ENCODE measurements around the gene PDZD2.

PDZD2 gene

DNA sequence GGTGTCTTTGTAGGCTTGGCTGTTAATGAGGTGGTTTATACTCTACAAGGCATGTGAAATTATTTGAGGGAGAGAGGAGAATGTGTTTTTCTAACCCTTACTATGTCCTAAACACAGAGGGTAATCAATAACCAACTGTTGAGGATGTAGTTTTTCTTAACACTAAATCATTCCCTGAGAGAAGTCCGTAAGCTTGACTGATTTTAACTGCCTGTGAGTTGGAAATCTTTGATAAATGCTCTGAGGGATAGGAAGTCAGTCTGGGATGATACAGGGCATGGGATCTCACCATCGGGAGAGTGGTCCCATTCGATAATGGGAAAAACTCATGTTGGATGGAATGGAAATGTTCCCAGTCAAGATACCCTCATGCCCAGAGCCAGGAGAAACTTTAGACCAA is 249.6 kb downstream of the PDZD2 start:
- DNase-seq = no peak

DNA sequence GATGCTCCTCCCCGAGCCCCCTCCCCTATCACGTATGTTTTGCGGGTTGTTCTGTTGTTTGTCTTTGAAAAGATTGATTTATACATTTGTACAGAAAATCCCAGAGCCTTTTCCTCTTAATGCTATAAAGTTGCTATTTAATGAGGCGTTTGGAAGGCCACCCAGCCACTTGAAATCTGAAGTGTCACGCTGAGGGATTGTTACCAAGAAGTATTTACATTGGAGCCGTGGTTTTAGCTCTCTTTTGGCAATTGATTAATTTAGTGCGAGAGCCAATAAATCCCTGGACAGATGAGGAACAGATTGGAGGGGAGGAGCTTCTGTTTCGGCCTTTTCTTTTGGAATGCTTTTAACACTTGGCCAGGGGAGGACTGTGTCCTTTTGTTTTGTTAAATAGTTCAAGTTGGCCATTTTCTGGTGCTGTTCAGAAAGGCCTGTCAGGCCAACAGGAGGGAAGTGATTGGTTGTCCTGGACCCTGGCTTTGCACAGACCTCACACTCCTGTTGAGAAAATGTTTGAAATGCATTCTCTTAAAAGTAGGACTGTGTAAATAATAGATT is 250.2 kb downstream of the PDZD2 start:
- DNase-seq = peak; percentile 78

DNA sequence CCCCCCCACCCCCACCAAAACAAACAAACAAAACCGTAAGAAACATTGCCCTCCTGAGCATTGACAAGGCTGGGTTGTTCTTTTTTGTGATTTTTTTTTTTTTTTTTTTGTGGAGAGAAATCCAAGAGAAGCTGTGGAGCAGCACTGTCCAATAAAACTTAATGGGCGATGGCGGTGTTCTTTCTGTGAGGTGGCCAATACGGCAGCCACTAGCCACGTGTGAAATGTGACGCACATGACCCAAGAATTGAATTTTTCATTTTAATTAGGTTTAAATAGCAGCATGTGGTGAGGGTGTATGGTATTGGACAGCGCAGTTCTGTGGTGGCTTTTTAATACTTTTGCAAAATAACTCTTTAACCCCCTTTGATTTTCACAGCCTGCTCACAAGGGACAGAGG is 251.1 kb downstream of the PDZD2 start:
- DNase-seq = peak; percentile 54

DNA sequence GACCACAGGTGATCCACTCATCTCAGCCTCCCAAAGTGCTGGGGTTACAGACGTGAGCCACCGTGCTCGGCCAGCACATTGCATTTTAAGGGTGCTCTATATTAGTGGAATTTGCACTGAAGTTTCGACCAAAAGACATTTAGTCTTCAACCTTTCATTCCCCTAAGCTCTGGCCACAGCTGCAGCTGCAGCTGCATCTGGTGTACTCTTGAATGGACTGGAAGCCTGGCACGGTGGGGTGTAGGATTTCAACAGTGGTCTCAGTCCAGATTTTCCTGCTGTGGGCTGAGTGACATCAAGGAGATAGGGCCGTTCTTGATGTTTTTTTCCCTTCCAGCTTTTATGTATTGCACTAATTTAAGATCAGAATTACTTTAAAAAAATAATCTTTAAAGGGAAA is 255.2 kb downstream of the PDZD2 start:
- DNase-seq = no peak

DNA sequence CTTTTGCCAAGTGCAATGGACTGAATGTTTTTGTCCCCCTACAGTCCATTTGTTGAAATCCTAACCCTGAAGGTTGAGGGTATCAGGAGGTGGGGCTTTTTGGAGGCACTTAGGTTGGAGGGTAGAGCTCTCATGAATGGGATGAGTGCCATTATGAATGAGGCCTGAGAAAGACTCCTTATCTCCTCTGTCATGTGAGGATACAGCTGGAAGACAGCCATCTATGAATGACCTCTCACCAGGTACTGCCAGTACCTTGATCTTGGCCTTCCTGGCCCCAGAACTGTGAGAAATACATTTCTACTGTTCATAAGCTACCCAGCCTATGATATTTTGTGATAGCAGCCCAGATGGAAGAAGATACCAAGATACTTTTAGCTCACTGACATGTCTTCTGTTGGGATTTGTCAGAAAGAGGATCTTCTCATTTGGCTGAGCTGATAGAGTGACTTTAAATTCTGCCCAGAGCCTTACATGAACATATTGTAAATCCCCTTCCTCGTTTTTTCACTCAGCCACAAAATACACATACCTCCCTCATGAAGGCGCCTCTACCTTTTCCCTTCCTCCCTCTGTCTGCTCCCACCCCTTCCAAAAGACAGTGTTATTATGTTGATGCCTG is 256.4 kb downstream of the PDZD2 start:
- DNase-seq = no peak

DNA sequence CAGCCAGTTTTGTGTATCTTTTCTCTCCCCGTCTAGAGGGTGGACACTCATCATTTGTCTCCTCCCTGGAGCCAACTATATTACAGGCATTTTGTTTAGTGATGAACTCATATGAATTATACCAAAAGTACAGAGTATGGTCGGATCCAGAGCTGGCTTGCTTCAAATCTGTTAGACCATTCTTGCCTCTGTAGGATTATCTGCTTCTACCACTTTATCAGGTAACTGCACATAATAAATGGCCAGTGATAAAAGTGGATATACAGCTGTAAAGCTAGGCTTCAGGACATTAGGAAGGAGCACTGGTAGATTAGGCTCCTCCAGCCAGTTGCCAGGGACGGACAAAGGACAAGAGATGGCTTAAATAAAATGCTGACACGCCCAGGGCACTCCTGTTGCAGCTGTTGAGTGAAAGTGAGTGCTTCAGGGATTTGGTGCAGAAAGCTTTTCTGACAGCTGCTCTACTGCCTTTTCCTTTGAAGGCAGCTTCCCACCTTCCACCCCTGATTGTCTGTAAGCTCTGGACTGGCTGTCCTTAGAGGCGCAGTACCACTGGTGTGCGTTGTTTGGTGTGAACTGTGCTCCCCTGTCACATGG is 259.2 kb downstream of the PDZD2 start:
- DNase-seq = no peak

DNA sequence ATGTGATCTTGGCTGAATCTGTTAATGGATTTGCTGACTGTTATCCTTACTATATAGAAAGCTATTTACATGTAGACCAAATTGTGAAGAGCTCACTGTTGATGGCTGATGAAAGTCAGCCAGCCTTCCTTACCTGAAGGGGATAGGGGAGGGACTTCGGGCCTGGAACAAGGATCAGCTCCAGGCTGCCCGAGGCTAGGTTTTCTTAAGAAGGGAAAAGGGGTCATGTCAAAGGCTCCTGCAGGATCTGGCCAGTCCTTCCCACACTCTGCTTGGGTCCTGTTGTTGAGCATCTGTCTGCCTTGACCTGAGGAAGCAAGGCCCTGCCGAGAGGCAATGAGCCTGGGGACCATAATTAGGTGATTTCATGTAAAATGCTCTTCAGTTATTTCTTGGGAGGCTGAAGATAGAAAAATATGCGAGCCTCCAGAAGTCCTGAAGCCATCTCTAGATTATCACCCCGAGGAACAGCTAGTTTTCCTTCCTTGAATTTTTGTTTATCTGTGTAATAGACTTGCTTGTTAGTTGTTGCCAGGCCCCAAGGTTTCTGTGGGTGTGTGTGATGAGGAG is 261.4 kb downstream of the PDZD2 start:
- no peak for DNase-seq

DNA sequence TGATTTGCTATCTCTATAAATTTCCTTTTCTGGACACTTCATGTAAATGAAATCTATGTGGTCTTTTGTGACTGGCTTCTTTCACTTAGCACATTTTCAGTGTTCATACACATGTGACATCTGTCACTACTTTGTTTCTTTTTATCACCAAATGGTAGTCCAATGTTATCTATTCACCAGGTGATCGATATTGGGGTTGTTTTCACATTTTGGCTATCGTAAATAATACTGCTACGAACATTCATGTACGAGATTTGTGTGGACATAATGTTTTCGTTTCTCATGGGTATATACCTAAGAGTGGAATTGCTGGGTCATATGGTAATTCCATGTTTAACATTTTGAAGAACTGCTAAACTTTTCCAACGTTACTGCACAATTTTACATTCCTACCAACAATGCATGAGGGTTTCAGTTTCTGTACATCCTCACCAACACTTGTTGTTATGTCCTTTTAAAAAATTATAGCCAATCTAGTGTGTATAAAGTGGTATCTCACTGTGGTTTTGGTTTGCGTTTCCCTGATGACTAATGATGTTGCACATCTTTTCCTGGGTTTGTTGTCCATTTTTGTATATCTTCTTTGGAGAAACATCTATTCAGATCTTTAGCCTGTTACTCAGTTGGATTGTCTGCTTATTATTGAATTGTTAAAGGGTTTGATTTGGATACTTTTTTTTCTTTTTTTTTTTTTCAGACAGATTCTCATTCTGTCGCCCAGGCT is 263.0 kb downstream of the PDZD2 start:
- no peak for DNase-seq

DNA sequence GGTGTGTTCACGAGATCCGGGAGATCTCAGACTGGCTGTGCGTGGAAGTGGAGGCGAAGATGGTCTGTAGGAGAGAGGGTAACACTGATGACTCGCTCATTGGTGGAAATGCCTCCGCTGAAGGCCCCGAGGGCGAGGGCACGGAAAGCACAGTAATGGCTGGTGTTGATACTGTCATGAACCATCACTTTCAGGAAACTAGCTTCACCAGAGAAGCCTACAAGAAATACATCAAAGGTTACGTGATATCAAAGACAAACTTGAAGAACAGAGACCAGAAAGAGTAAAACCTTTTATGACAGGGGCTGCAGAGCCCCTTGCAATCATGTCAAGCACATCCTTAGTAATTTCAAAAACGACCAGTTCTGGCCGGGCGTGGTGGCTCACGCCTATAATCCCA is 269.5 kb downstream of the PDZD2 start:
- no peak for DNase-seq

DNA sequence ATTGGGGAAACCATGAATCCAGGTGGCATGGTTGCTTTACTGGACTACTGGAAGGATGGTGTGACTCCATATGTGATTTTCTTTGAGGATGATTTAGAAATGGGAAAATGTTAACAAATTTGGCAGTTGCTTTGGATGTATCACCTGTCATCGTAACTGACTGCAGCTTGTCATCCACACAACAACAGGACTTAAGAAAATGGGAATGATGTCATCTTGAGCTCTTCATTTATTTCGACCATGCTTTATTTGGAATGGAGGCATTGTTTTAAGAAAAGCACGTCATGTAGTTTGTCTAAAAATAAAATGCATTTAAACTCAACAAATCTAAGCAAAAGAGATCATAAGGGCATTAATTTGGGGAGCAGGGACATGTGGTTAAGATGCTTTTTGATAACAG is 270.1 kb downstream of the PDZD2 start:
- DNase-seq = no peak

DNA sequence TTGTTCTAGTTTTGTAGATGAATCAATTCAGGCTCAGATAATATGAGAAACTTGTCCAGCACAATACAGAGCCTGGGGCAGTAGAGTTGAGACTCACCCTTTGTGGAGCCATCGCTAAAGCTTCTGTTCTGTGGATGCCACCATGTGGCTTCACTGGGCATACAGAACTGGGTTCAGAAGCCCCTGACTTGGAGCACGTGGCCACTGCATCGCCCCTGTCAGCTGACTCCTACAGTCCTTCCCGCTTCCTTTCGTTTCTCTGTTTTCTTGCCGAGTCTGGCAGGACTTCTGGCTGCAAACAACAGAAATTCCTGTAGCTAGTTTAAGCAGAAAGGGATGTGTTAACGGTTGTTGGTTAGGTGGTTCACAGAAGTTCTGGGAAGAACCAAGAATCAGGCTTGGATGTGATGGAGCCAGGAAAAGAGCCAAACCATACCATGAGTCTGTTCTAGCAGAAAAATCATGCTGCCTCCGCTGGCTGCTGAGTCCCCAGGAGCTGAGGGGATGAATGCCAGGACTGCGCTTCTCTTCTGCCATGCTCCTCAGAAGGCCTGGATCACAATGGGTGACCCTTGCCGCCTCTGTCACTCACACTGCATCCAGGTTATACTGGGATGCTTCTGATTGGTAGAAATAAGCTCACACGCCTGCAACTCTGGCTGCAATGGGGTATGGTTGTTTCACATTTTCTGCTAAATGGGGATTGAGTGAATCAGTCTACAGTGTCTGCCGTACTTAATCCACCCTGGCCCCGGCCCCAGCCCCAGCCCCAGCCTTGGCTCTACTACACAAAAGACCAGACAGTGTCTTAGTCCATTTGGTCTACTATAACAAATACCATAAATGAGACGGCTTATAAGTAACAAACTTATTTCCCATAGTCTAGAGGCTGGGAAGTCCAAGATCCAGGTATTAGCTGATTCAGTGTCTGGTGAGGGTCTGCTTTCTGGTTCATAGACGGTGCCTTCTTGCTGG is 272.6 kb downstream of the PDZD2 start:
- no peak for DNase-seq

DNA sequence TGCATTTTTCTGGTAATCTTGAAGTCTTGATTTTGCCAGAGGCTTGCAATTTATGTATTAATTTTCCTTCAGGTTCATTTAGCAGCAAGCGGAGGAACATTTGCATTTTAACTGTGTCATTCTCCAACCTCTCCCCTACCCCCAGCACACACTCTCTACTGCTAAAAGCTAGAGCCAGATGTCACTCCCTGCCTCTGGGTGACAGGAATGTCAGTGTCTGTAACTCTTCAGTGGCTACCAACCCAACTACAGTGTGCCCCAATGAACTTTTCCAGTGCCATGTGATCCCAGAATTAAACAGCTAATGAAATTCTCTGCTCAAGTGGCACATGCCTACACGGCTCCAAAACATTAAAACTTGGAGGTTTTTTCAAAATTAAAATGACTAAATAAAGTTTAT is 274.9 kb downstream of the PDZD2 start:
- no peak for DNase-seq

DNA sequence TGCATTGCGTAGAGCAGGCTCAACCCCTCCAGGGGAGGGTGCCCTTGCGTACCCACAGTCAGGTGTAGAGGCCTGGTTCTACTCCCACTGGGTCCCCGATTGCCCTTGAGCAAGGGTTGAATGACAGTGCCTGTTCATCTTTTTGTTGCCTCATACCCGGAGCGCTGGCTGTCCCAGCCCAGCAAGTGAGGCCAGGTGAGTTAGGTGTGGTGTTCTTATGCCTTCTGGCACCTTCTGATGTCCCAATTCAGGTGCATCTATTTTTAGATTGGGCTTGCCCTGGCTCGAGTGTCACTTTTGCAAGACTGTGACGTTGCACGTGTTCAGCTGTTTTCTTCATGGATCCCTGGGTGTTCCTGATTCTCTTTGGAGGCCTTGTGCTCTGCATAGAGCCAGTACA is 277.4 kb downstream of the PDZD2 start:
- DNase-seq = no peak

DNA sequence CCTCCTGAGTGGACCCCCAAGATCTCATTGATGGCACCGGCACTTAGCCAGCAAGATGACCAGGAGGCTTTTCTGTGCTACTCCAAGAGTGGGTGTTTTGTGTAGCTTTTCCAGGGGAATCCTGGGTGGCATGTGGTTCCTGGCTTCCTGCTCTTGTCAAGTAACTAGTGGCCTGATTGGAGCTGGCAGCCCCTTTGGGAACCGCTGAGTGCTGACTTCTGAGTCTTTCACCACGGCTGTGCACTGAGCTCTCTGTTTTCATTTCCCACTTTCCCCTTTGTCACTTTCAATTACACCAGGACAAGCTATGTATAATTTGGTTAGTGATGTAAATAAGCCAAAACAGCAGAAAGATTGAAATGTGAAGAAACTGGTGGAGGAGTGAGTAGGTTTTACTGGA is 279.8 kb downstream of the PDZD2 start:
- no peak for DNase-seq

DNA sequence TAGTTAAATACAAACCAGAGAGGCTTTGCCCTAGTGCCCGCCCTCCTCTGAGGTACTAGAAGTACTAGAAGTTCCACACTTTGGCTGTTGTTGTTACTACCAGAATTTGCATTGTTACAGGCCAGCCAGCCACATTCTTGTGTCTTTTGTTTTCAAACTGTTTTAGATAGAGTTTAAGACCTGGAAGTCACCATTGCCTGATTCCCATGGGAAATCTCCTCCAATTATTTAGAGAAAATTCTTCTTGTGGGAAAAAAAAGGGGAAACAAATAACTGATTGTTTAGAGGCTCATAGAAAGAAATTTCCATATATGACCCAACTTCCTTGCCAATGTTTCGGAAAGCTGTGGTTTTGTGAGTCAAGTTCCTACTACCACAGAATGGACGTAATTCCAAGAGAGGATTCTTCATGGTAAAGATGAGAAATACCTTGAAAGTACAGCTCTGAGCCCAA is 282.9 kb downstream of the PDZD2 start:
- no peak for DNase-seq

DNA sequence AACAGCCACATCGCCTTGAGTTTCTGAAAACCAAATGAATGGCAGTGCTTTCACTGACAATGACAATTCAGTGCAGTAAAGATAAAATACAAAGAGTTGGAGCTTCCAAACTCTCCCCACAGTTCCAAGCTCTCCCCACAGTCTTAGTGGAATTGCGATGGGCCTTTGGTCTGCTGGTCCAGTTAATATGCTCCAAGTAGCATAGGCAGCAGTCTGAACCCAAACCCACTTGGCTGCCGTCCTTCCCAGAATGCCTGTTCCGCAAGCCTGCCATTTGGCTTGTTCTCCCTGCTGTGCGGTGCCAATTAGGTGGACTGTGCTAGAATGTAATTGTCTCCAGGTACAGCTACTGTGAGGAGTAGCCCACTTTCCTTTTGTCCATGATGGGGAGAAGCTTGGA is 285.1 kb downstream of the PDZD2 start:
- DNase-seq = no peak

DNA sequence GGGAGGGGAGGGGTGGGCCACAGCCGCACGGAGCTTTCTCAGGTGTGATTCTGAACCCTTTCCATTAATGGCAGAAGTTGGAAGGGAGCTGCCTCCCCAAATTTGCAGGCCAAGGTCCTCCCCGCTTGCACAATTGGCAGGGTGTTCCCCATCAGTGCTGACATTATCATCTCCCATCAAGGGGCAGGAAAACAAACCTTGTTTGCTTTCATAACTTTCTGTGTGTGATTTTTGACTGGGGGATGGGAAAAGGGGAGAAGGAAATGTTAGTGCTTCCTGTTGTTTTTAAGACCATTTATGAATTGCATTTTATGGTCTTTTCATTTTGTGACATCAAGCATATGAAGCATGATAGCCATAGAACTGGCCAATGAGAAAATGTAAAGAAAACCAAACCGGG is 292.9 kb downstream of the PDZD2 start:
- peak; percentile 41 for DNase-seq

DNA sequence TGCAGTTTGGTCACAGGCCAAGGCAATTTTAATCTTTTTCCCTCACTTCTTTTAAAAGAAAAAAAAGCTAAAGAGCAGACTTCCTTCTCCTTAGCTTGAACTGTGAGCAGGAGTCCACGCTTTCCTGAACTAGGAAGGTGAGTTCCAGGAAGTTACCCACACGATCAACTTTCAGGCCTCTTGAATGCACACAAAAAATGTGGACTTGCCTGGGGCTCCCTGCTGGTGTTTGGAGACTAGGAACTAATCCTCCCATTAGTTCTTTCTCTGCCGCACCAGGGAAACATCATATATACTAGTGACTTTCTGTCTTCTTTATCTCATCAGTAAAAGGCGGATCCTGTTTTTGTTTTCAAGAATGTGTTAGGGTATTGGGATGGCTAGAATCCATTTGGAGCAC is 295.2 kb downstream of the PDZD2 start:
- no peak for DNase-seq

DNA sequence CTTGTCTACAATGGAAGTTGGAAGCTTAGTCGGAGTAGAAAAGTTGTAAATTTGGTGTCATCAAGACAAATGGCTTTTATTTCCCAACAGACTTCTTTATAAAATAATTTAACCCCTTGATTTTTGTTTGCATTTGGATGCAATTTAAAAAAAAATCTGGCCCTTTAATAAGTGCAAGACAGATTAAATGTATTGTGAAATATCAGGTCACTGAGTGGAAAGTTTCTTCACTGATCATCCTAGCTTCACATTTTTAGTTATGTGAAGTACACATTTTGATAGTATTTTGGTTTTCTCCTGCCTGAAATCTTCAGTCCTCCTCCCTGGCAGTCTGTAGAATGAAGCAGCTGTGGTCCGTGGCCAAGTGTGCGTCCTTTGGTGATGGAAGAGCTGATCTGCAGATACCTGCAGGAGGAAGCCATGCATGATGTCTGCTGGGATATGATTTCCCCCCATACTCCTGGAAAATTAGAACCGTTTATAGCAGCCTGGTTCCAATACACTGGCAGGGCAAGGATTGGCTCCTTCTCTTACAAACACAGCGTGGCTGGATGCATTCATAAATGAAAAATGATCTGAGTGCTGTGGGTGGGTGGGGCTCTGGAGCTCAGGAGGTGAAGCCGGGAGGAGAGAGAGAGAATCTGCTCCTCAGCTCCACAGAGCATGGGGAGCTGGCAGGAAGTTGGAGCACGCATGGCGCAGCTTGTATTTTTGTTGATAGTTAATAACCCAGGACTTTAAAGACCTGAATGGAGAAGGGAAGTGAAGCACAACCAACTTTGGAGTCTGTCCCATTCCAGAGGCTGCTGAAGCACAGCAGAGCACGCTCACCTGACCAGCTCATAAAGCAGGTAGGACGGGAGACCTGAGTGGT is 296.8 kb downstream of the PDZD2 start:
- DNase-seq = peak; percentile 50

DNA sequence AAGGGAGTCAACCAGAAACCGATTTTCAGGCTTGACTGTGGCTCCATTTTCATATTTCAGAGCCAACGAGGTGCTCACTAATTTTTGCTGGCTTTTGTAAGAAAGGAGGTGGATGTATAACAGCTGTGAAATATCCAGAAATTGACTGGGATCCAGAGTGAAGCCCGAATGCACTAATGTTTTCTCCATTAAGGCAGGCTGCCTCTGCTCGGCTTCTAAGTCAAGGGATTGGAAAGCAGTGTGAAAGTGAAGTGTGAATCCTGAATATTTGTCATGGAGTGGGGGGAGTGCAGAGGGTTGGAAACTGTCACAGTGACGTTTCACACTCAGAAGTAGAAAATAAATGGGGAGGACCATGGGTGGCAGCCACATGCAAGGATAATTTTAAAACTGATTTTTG is 297.8 kb downstream of the PDZD2 start:
- peak; percentile 35 for DNase-seq

DNA sequence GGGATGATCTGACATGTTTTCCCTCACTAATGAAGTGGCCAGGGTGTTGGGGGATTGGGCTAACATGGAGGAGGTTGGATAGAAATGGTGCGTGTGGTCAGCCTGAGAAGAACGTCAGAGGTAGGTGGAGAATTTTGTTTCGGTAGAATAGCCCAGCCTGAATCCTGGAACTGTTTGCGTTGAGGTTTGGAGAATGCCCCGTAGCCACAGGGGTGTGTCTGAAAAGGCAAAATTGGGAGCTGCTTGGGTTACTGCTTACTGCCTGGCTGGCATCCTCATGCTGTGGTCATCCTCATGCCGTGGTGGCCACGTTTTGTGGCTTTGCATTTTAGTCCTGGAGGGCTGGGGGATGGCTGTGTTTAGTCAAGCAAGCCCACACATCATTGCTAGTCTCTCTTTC is 298.3 kb downstream of the PDZD2 start:
- no peak for DNase-seq
